Natural killer cell treated with Interleukin-12 subunit alpha and Interleukin-12 subunit beta and Interleukin-15 and Interleukin-18, amount 100 ng/mL, for 72 hours (primary cell): ENCODE measurements around the gene TPGS1. TPM values are rescaled to one million over a fixed set of nuclear protein-coding genes. Genes with fewer than 3 reads are reported as not detected.
A peak's percentile ranks its signal among the peaks of the same experiment; 100 is the strongest.

ENCODE experiments used
- ATAC-seq, 2 donors: fragments of 150-1000 bp; cut with Tn5 transposase in 1 of 2; sonication (Bioruptor Pico), chemical (Tn5 transposase) in 1 of 2; 2 replicates each; pipeline ENCODE4 v1.10.0; 2021
- DNase-seq: peaks from one replicate; pipeline ENCODE4 v3.0.0; 2022; ENCODE audit warnings: low spot score
- H3K27ac Mint-ChIP-seq, 2 donors: 1 replicate in 1 of 2; 2 replicates in 1 of 2; pipeline ENCODE4 v1.8.0; 2022; ENCODE audit warnings: mixed read lengths in 2 of 2, mild to moderate bottlenecking in 1 of 2, moderate library complexity in 1 of 2
- H3K27me3 Mint-ChIP-seq, 2 donors: 1 replicate in 1 of 2; 2 replicates in 1 of 2; pipeline ENCODE4 v1.8.0; 2022; ENCODE audit warnings: mixed read lengths in 2 of 2
- H3K36me3 Mint-ChIP-seq: one replicate; pipeline ENCODE4 v1.8.0; 2022; ENCODE audit warnings: mixed read lengths
- H3K4me1 Mint-ChIP-seq, 2 donors: 1 replicate in 1 of 2; 2 replicates in 1 of 2; pipeline ENCODE4 v1.8.0; 2022; ENCODE audit warnings: low read depth in 2 of 2, mixed read lengths in 2 of 2, mild to moderate bottlenecking in 1 of 2
- H3K4me3 Mint-ChIP-seq: one replicate; pipeline ENCODE4 v1.8.0; 2022; ENCODE audit warnings: mixed read lengths
- H3K9me3 Mint-ChIP-seq: 2 replicates; pipeline ENCODE4 v1.8.0; 2022; ENCODE audit warnings: mixed read lengths
- total RNA-seq, 2 donors: library from RNA; stranded (reverse); gene quantifications; one replicate each; pipeline ENCODE4 v1.2.3, GENCODE V29; 2022

TPGS1 gene
- total RNA-seq, 2 donors from 2014 or later = 16.3 to 17.7 TPM

DNA sequence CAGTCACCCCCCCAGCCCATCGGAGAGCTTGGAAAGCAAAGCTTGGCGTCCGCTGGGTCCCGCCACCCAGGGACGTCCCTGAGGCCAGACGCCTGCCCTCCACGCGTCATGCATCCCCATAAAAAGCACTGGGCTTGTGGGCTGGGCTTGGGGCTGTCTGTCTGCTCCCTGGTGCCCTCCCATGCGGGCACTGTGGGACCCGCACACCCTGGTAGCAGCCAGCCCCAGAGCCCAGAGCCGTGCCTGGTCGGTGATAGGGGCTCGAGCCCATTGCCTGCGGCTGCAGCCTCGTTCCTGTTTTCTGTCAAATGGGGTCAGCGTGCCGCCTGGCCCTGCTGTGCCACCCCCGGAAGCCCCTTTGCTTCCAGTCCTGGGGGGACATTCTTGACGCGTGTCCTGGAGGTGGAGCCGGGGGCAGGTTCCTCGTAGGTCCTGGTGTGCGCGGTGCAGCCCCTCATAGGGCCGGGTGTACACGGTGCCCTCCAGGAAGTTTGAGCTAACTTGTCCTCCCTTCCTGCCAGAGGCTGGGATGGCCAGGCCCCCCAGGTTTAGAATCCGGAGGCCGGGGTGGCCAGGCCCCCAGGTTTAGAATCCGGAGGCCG lies 32.2 kb downstream of the TPGS1 start:
- H3K4me3 Mint-ChIP-seq = no peak overlapping the region

DNA sequence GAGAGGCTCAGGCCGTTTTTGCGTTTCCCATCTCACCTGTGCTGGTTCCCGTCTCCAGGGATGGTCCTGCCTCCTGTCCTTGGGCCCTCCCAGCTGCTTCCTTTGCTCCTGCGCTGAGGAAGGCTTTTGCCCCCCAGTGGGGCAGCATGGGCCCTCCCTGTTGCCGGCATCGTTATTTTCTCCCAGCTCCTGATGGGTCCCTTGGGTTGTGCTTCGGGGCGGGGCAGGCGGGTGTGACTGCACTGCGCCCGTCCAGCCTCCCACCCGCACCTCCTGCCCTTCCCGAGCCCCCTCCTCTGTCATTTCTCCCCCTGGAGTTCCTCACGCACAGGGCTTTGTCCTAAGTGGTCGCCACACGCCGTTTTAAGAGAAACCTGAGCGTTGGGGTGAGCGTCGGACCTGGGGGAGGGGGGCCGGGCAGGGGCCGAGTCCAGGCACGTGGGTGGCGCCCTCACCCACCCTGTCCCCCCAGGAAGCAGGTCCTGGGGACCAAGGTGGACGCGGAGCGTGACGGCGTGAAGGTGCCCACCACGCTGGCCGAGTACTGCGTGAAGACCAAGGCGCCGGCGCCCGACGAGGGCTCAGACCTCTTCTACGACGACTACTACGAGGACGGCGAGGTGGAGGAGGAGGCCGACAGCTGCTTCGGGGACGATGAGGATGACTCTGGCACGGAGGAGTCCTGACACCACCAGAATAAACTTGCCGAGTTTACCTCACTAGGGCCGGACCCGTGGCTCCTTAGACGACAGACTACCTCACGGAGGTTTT lies 33.8 kb downstream of the TPGS1 start:
- Mint-ChIP-seq H3K27ac (no peak overlapping the region), H3K27me3 (no peaks in the 10 kb centered on the region), H3K4me1 (peaks cover 20 to 21% of the 10 kb centered on the region in 2 donors), H3K36me3 (no peaks in the 10 kb centered on the region), H3K4me3 (no peak overlapping the region), H3K9me3 (no peaks in the 10 kb centered on the region)
- ATAC-seq = no peak
- no peak for DNase-seq

More for the DNA sequence above, 32.2 kb downstream of the TPGS1 start:
- no peaks in the 10 kb centered on the region for H3K9me3 Mint-ChIP-seq
- H3K27ac Mint-ChIP-seq = no peak overlapping the region
- peaks cover 16 to 18% of the 10 kb centered on the region in 2 donors for H3K4me1 Mint-ChIP-seq
- ATAC-seq = no peak
- no peaks in the 10 kb centered on the region for H3K36me3 Mint-ChIP-seq
- no peaks in the 10 kb centered on the region for H3K27me3 Mint-ChIP-seq
- no peak for DNase-seq

DNA sequence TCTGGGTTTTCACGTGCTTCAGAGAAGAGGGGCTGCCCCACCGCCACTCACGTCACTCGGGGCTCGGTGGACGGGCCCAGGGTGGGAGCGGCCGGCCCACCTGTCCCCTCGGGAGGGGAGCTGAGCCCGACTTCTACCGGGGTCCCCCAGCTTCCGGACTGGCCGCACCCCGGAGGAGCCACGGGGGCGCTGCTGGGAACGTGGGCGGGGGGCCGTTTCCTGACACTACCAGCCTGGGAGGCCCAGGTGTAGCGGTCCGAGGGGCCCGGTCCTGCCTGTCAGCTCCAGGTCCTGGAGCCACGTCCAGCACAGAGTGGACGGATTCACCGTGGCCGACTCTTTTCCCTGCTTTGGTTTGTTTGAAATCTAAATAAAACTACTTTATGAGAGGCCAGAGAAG lies 34.4 kb downstream of the TPGS1 start:
- no peak overlapping the region for H3K4me3 Mint-ChIP-seq
- no peak for ATAC-seq
- H3K27ac Mint-ChIP-seq = no peak overlapping the region
- H3K4me1 Mint-ChIP-seq = peaks cover 20 to 21% of the 10 kb centered on the region in 2 donors
- no peak for DNase-seq
- H3K9me3 Mint-ChIP-seq = no peaks in the 10 kb centered on the region
- H3K36me3 Mint-ChIP-seq = no peaks in the 10 kb centered on the region
- no peaks in the 10 kb centered on the region for H3K27me3 Mint-ChIP-seq

DNA sequence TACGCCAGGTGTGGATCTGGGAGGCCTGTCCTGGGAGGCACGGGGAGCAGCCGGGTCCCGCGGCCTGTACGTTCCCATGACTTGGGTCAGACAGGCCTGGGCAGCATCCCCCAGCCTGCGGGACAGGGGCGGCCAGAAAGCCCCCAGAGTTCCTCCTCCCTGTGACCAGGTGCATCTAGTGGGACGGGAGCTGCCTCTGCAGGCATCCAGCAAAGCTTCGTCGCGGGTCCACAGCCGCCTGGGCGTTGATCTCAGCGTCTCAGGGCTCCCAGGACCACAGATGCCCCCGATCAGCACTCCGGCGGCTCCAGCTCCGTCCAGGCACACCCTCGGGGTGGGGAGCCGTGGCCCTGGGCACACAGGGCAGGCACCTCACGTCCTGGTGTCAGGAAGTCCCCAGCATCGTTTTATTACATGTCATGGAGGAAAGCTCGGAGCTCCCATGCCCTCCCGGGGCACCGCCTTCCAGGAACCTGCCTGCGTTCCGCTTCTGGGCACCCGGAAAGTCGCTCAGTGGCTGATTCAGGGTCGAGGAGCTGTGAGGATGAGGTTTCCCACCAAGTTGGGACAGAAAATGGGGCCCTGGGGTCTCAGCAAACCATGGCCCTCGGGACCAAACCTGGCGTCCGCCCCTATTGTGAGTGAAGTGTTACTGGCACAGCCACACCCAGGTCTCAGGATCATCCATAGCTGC lies 35.0 kb downstream of the TPGS1 start:
- Mint-ChIP-seq H3K27me3 (no peaks in the 10 kb centered on the region), H3K9me3 (no peaks in the 10 kb centered on the region), H3K4me3 (no peak overlapping the region), H3K4me1 (peaks cover 20 to 21% of the 10 kb centered on the region in 2 donors), H3K36me3 (no peaks in the 10 kb centered on the region), H3K27ac (no peak overlapping the region)
- DNase-seq (no peak), ATAC-seq (no peak)

DNA sequence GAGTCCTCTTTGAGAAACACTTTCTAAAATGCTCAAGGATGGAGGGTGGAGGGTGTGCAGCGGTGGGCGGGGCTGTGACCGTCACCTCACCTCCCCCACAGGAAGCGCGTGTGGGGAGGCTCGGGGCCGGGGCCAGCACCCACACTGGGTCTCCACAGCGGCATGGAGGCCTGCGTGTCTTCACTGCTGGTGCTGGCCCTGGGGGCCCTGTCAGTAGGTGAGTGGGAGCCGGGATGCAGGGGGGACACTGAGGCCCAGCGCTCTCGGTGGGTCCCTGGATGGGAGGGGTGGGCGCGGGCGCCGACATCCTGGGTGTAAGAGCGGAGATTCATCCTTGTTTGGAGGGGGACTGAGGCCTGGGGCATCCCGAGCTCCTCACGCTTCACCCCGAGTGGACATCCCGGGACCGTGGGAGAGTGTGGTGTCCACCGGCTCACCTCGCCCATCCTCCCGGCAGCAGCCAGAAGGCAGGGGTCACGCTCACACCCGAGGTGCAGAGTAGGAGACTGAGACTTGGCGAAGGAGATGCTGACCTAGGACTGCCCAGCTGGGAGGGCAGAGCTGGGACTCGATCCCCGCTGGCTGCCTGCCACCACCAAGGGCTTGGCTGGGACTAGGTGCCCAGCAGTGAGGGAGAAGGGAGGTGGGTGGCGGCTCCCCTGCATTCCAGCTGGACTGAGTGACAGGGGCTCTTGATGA lies 36.8 kb downstream of the TPGS1 start, which contains the start of gene GZMM:
Gene GZMM (plus strand): TSS at position 144 of the 699 bp plus-strand sequence. CDS start 19 bp downstream, at position 163.
- Mint-ChIP-seq H3K36me3 (no peaks in the 10 kb centered on the region), H3K27me3 (no peaks in the 10 kb centered on the region), H3K4me3 (peak within 1 kb of the TSS; percentile 71), H3K4me1 (peaks cover 20 to 26% of the 10 kb centered on the region in 2 donors), H3K9me3 (no peaks in the 10 kb centered on the region), H3K27ac (peak within 1 kb of the TSS; percentile 55 to 85)
- ATAC-seq (peak; percentile 97 to 98), DNase-seq (peak; percentile 89)

DNA sequence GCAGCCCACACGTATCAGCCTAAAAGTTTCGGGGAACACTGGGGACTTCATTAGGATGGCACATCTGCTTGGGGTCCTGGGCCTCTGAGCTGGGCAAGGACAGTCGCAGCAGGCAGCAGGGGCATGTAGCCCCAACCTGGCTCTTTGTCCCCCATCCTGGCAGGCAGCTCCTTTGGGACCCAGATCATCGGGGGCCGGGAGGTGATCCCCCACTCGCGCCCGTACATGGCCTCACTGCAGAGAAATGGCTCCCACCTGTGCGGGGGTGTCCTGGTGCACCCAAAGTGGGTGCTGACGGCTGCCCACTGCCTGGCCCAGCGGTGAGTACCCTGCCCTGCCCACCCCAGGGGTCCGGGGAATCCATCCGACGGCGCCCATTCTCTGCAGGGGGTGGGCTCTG lies 39.8 kb downstream of the TPGS1 start:
- Mint-ChIP-seq H3K36me3 (no peaks in the 10 kb centered on the region), H3K4me3 (no peak overlapping the region), H3K9me3 (no peaks in the 10 kb centered on the region), H3K27me3 (no peaks in the 10 kb centered on the region), H3K4me1 (peaks cover 20 to 29% of the 10 kb centered on the region in 2 donors), H3K27ac (no peak overlapping the region)
- DNase-seq = no peak
- ATAC-seq = no peak

DNA sequence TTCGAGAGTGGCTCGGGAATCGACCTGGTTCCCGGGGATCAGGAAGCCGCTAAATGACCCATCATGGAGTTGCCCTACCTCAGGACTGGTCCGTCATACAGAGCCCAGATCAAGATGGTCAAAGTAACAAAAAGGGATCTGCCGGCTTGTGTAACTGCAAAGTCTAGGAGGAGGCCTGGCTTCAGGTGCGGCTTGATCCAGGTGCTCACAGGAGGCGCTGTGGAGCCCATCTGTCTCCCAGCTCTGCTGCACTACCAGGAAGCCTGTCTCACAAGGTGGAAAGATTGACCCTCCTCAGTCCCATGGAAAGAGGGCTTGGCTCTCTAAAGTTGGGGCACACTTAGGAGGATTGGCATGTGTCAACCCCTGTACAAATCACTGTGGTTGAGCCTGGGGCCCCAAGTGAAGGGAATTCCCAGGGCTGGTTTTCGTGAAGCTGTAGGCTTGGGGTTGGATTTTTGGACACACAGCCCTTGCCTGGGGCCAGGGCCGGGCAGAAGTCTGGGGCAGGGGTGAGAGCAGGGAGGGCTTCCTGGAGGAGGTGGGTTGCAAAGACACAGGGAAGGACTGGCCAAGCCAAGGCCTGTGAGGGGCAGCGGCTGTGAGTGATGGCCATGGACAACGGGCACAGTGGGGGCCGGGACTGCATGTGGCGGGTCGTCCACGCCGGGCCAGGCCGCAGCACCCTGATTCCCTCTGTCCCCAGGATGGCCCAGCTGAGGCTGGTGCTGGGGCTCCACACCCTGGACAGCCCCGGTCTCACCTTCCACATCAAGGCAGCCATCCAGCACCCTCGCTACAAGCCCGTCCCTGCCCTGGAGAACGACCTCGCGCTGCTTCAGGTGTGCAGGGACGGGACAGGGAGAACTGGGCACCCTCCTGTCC lies 40.8 kb downstream of the TPGS1 start:
- H3K27me3 Mint-ChIP-seq = no peaks in the 10 kb centered on the region
- no peaks in the 10 kb centered on the region for H3K36me3 Mint-ChIP-seq
- H3K4me1 Mint-ChIP-seq = peaks cover 19 to 29% of the 10 kb centered on the region in 2 donors
- no peak overlapping the region for H3K4me3 Mint-ChIP-seq
- DNase-seq (no peak), ATAC-seq (no peak)
- no peak overlapping the region for H3K27ac Mint-ChIP-seq
- H3K9me3 Mint-ChIP-seq = no peaks in the 10 kb centered on the region

DNA sequence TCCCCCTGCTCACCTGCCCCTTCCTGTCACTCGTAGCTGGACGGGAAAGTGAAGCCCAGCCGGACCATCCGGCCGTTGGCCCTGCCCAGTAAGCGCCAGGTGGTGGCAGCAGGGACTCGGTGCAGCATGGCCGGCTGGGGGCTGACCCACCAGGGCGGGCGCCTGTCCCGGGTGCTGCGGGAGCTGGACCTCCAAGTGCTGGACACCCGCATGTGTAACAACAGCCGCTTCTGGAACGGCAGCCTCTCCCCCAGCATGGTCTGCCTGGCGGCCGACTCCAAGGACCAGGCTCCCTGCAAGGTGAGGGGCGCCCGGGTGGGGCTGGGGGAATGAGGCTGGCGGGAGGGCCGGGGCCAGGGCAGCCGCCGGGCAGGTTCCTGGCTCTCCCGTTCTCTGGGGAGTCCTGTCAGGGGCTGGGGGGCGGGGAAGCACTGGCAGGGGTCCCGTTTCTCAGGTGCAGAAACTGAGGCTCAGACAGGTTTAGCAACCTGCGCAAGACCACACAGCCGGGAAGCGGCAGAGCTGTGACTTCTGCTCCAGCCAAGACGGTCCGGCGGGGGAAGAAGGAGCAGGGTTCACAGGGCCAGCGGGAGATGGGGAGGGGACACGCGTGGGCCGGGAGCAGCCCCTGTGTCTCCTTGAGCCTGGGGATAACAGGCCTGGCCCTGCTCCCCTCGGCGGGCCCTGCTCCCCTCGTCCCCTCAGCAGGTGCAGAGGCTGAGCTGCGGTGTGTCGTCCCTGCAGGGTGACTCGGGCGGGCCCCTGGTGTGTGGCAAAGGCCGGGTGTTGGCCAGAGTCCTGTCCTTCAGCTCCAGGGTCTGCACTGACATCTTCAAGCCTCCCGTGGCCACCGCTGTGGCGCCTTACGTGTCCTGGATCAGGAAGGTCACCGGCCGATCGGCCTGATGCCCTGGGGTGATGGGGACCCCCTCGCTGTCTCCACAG lies 41.9 kb downstream of the TPGS1 start:
- Mint-ChIP-seq H3K27ac (no peak overlapping the region), H3K4me1 (peaks cover 8 to 21% of the 10 kb centered on the region in 2 donors), H3K9me3 (no peaks in the 10 kb centered on the region), H3K27me3 (no peaks in the 10 kb centered on the region), H3K4me3 (no peak overlapping the region), H3K36me3 (no peaks in the 10 kb centered on the region)
- DNase-seq (no peak), ATAC-seq (peak in 1 of 2 donors; percentile 5)

DNA sequence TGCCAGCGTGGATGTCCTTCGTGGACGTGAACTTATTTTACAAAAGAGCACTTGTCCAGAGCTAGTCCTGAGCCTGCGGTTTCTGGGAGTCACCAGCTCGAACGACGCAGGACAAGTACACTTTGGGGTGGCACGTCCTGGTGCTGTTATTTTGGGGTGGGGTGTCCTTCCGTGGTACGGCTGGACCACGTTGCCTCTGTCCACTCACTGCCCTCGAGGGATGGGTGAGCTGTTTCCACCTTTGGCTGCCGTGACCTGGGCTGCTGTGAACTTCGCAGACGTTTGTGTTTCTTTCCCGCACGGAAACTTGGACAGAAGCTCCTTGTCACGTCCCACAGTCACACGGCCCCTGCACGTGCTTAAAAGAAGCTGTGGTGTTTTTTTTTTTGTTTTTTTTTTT lies 47.5 kb downstream of the TPGS1 start:
- ATAC-seq (no peak), DNase-seq (no peak)
- H3K36me3 Mint-ChIP-seq = no peaks in the 10 kb centered on the region
- H3K27ac Mint-ChIP-seq = no peak overlapping the region
- H3K4me3 Mint-ChIP-seq = no peak overlapping the region
- no peaks in the 10 kb centered on the region for H3K27me3 Mint-ChIP-seq
- no peaks in the 10 kb centered on the region for H3K9me3 Mint-ChIP-seq
- H3K4me1 Mint-ChIP-seq = peaks cover 0 to 3% of the 10 kb centered on the region in 2 donors

DNA sequence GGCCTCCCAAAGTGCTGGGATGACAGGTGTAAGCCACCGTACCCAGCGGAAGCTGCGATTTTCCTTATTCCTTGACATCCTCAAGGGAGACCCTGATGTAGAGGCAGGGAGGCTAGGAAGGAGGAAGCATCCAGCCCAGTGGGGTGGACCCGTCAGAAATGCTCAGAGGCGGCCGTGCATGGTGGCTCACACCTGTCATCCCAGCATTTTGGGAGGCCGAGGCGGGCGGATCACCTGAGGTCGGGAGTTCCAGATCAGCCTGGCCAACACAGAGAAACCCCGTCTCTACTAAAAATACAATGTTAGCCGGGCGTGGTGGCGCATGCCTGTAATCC lies 48.1 kb downstream of the TPGS1 start:
- H3K9me3 Mint-ChIP-seq = no peaks in the 10 kb centered on the region
- H3K4me1 Mint-ChIP-seq = peaks cover 0 to 3% of the 10 kb centered on the region in 2 donors
- H3K27me3 Mint-ChIP-seq = no peaks in the 10 kb centered on the region
- H3K27ac Mint-ChIP-seq = no peak overlapping the region
- no peaks in the 10 kb centered on the region for H3K36me3 Mint-ChIP-seq
- ATAC-seq (no peak), DNase-seq (no peak)
- H3K4me3 Mint-ChIP-seq = no peak overlapping the region

DNA sequence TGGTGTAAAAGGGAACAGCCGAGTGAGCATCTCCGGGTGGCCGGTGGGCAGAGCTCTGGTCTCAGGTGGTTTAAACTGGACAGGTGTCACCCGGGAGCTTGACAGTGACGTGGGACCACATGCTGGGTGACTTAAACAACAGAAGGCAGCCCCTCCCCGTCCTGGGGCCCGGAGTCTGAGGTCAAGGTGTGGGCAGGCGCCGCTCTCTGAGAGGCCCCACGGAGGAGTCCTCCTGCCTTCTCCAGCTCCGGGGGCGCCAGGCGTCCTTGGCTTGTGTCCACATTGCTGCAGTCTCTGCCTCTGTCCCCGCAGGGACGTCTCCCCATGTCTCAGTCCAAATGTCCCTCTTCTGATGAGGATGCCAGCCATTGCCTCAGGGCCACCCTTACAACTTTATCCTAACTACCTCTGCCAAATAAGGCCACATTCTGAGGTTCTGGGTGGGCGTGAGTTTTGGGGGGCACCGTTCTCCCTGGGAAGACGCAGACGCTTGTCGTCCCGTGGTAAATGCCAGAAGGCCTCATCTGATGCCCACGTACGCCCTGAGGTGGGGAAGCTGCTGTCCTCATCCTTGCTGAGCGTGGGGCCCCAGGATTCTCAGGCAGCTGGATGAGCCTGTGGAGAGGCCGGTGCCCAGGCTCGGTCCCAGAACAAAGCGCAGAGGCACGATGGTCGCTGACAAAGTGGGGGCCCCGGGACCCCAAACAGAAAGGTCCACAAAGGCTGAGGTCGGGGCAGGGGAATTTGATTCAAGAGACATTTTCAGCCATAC lies 49.5 kb downstream of the TPGS1 start:
- no peaks in the 10 kb centered on the region for H3K27me3 Mint-ChIP-seq
- ATAC-seq (peak in 1 of 2 donors; percentile 17), DNase-seq (no peak)
- no peaks in the 10 kb centered on the region for H3K36me3 Mint-ChIP-seq
- no peak overlapping the region for H3K27ac Mint-ChIP-seq
- H3K9me3 Mint-ChIP-seq = no peaks in the 10 kb centered on the region
- no peaks in the 10 kb centered on the region for H3K4me1 Mint-ChIP-seq
- no peak overlapping the region for H3K4me3 Mint-ChIP-seq
